ENCODE measurements around the gene NHEJ1.

The NHEJ1 gene

GRCh38 chr2:219057709-219058540, 102.7 kb downstream of the NHEJ1 start:
- H3K27me3 ChIP-seq (replicated peaks), result peaks cover 75% of the 10 kb centered on the region
- peak; percentile 89 for TF ChIP-seq CTCF (IDR thresholded peaks at IDR 0.05; ENCODE audit: low read depth, low read length, missing control alignments)
- H3K27ac ChIP-seq, result no peak overlapping the region
- no peak overlapping the region for H3K4me3 ChIP-seq (ENCODE audit: low read depth, low read length)
- in situ Hi-C loops (cut with HindIII; ENCODE audit: low pct_ligation_motif_present, low sequenced_read_pairs), result no loop called here
- peak; percentile 36 for DNase-seq
- no peaks in the 10 kb centered on the region for H3K36me3 ChIP-seq (replicated peaks)

GRCh38 chr2:219056896-219057708, 103.5 kb downstream of the NHEJ1 start:
- Histone ChIP-seq H3K27me3 (replicated peaks) (peaks cover 70% of the 10 kb centered on the region), H3K36me3 (replicated peaks) (no peaks in the 10 kb centered on the region), H3K4me3 (ENCODE audit: low read depth, low read length) (no peak overlapping the region), H3K27ac (no peak overlapping the region)
- TF ChIP-seq CTCF (IDR thresholded peaks at IDR 0.05; ENCODE audit: low read depth, low read length, missing control alignments), result no peak
- DNase-seq, result no peak
- in situ Hi-C loops (cut with HindIII; ENCODE audit: low pct_ligation_motif_present, low sequenced_read_pairs), result no loop called here

DNA sequence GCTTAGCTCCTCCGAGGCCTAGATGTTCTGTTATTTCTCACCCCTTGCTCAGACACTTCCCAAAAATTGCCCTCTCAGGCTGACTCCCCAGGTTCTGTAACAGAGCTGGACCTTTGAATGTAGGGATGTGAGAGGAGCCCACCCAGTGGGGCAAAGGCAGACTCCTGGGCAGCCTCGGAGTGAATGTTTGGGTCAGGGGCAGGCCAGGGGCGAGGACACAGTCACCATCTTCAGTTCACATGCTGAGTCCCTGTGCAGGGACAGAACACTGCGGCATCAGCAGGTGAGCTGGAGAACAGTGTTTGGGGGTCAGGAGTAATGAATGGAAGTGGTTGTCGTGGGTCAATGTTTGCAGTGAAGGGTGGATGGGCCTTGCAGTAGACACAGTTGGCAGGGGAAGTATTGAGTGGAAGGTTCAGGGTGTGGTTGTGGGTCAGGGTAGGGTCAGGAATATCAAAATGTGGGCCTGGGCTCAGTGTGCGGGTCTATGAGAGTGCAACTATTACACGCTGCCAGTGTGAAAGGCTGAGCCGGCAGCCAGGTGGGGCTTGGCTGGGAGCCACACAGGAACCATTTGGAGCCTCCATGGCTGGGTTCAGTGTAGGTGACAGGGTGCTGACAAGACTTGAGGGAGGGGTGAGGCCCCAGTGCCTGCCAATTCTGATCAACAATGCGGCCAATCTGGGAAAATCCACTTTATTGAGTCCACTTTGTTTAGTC, 104.3 kb downstream of the NHEJ1 start:
- Histone ChIP-seq H3K27ac (no peak overlapping the region), H3K36me3 (replicated peaks) (no peaks in the 10 kb centered on the region), H3K27me3 (replicated peaks) (peaks cover 63% of the 10 kb centered on the region), H3K4me3 (ENCODE audit: low read depth, low read length) (no peak overlapping the region)
- DNase-seq, result no peak
- TF ChIP-seq CTCF (IDR thresholded peaks at IDR 0.05; ENCODE audit: low read depth, low read length, missing control alignments), result no peak
- in situ Hi-C loops (cut with HindIII; ENCODE audit: low pct_ligation_motif_present, low sequenced_read_pairs), result no loop called here

DNA sequence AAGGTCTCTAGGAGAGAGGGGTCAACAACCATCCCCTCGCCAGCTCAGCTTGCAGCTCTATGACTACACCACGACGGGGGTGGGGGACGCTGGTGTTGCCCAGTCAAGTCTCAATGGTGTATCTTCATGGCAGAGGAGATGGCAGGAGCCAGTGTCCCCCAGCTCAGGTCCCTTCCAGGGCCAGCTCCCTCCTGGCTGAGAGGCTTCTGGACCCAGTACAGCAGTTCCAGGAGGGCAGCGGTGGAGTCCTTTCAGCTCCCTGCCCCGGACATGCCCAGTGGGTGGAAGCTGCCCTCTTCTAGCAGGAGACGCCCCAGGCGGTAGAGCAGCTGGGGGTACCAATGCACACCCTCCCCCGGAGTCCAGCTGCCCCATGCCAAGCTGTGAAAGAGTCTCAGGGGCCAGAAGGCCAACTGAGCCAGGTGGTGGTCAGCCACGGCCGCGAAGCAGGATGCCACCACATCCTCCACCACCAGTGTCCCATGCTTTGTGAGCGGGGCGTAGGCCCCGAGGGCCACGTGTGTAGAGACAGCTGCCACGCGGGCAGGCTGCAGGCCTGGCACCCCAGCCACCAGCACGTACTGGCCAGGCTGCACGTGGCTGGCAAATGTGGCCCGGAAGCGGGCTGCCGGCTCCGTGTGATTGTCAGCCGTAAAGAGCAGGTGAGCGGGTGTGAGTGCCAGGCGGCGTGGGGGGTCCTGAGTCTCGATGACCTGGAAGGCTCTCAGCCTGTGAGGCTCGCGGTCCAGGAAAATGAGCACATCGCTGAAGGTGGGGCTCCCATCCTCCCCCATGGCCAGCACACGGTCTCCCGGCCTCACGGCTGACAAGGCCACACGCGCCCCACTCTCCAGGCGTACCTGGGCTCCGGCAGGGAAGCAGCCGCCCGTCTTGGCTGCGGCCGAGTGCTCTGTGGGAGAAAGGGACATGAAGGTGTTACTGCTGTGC, 105.4 kb downstream of the NHEJ1 start:
- Histone ChIP-seq H3K4me3 (ENCODE audit: low read depth, low read length) (no peak overlapping the region), H3K36me3 (replicated peaks) (no peaks in the 10 kb centered on the region), H3K27ac (no peak overlapping the region), H3K27me3 (replicated peaks) (peaks cover 54% of the 10 kb centered on the region)
- no peak for DNase-seq
- no peak for TF ChIP-seq CTCF (IDR thresholded peaks at IDR 0.05; ENCODE audit: low read depth, low read length, missing control alignments)
- in situ Hi-C loops (cut with HindIII; ENCODE audit: low pct_ligation_motif_present, low sequenced_read_pairs), result no loop called here

DNA sequence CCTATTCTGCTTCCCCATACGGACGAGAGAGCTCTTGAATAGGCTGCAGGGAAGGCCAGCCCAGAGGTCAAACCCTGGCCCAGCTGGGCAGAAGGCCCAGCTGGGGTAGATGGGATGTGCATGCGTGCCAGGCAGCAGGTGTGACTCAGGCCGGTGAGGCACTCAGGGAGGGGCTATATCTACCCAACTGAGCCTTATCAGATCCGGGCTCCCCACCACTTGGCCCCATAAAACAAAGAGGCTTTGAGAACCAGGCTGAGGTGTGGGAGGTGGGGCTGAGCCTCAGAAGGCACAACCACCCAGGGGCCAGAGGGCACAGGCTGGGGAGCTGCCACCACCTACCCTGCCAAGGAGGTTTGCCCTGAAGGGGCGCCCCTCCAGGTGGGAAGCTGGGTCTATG, 111.3 kb downstream of the NHEJ1 start:
- no peak for DNase-seq
- no peak for TF ChIP-seq CTCF (IDR thresholded peaks at IDR 0.05; ENCODE audit: low read depth, low read length, missing control alignments)
- Histone ChIP-seq H3K36me3 (replicated peaks) (no peaks in the 10 kb centered on the region), H3K27me3 (replicated peaks) (peaks cover 6% of the 10 kb centered on the region), H3K4me3 (ENCODE audit: low read depth, low read length) (no peak overlapping the region), H3K27ac (no peak overlapping the region)
- in situ Hi-C loops (cut with HindIII; ENCODE audit: low pct_ligation_motif_present, low sequenced_read_pairs), result no loop called here

All from brain microvascular endothelial cell (primary cell).